Measurements from ENCODE around the gene KIF13A.

GRCh38 chr6:17874753-17875152 lies 112.7 kb downstream of the KIF13A start:
- TF ChIP-seq CTCF (IDR thresholded peaks at IDR 0.05) = no peak
- TF ChIP-seq POLR2A (IDR thresholded peaks at IDR 0.05) = no peak
